MM.1S (cell line): ENCODE measurements around the gene C5AR2.

Experiments
- CTCF ChIP-seq: fragments of 300-600 bp; sonication (generic); IDR thresholded peaks from 2 replicates; pipeline ENCODE4 v1.5.1; 2016; ENCODE audit warnings: antibody characterized with exemption, low read length, mixed read lengths
- EZH2 ChIP-seq: fragments of 300-600 bp; sonication (generic); optimal IDR thresholded peaks from 2 replicates; pipeline ENCODE3; 2017; ENCODE audit warnings: low read depth, mild to moderate bottlenecking, antibody characterized with exemption, low read length, mixed read lengths
- EZH2phosphoT487 ChIP-seq: fragments of 300-600 bp; sonication (generic); IDR thresholded peaks from 2 replicates; pipeline ENCODE4 v1.6.1; 2018; ENCODE audit warnings: antibody characterized with exemption, low read length

- TF ChIP-seq CTCF (no peak), EZH2 (no peak), EZH2phosphoT487 (no peak)
Observed at GRCh38 chr19:47310323-47310722, 21.7 kb upstream of the C5AR2 start.
